ENCODE measurements around the gene WASHC2C.
"Not testable (repeated sequence)": the region's sequence is repeated elsewhere in the genome, so short reads cannot be mapped to it uniquely, and the experiment has no call there.

The WASHC2C gene

GRCh38 chr10:45763037-45763436 is 36.0 kb downstream of the WASHC2C start:
- DNase-seq (ENCODE audit: low read depth, low spot score); H3K27ac ChIP-seq: not testable (repeated sequence)

GRCh38 chr10:45768334-45768733 is 41.3 kb downstream of the WASHC2C start:
- H3K27ac ChIP-seq; DNase-seq (ENCODE audit: low read depth, low spot score): not testable (repeated sequence)

GRCh38 chr10:45771757-45772461 is 44.8 kb downstream of the WASHC2C start:
- DNase-seq (ENCODE audit: low read depth, low spot score); H3K27ac ChIP-seq: not testable (repeated sequence)

- not testable (repeated sequence) for DNase-seq (ENCODE audit: low read depth, low spot score); H3K27ac ChIP-seq
Measured at GRCh38 chr10:45786217-45786616, 59.2 kb downstream of the WASHC2C start.

GRCh38 chr10:45787212-45787741 is 60.2 kb downstream of the WASHC2C start:
- not testable (repeated sequence) for DNase-seq (ENCODE audit: low read depth, low spot score); H3K27ac ChIP-seq

- H3K27ac ChIP-seq; DNase-seq (ENCODE audit: low read depth, low spot score): not testable (repeated sequence)
Measured at GRCh38 chr10:45789991-45790390, 62.9 kb downstream of the WASHC2C start.

- peak; percentile 20 for DNase-seq (ENCODE audit: low read depth, low spot score)
- H3K27ac ChIP-seq, result not testable (repeated sequence)
Measured at GRCh38 chr10:45790694-45791426, 63.8 kb downstream of the WASHC2C start.

GRCh38 chr10:45794761-45795160 is 67.7 kb downstream of the WASHC2C start:
- DNase-seq (ENCODE audit: low read depth, low spot score); H3K27ac ChIP-seq: not testable (repeated sequence)

GRCh38 chr10:45803060-45804010 is 76.3 kb downstream of the WASHC2C start:
- not testable (repeated sequence) for H3K27ac ChIP-seq; DNase-seq (ENCODE audit: low read depth, low spot score)

GRCh38 chr10:45804996-45805395 is 77.9 kb downstream of the WASHC2C start:
- not testable (repeated sequence) for H3K27ac ChIP-seq; DNase-seq (ENCODE audit: low read depth, low spot score)

GRCh38 chr10:45809837-45810236 is 82.8 kb downstream of the WASHC2C start:
- no peak for DNase-seq (ENCODE audit: low read depth, low spot score)
- no peak overlapping the region for H3K27ac ChIP-seq

GRCh38 chr10:45811075-45811474 is 84.0 kb downstream of the WASHC2C start:
- no peak for DNase-seq (ENCODE audit: low read depth, low spot score)

GRCh38 chr10:45812959-45813358 is 85.9 kb downstream of the WASHC2C start:
- not testable (repeated sequence) for H3K27ac ChIP-seq; DNase-seq (ENCODE audit: low read depth, low spot score)

More at GRCh38 chr10:45811075-45811474, 84.0 kb downstream of the WASHC2C start:
- no peak overlapping the region for H3K27ac ChIP-seq

- DNase-seq (ENCODE audit: low read depth, low spot score); H3K27ac ChIP-seq: not testable (repeated sequence)
Measured at GRCh38 chr10:45814146-45814545, 87.1 kb downstream of the WASHC2C start.

- DNase-seq (ENCODE audit: low read depth, low spot score), result no peak
- no peak overlapping the region for H3K27ac ChIP-seq
Measured at GRCh38 chr10:45817130-45817859, 90.2 kb downstream of the WASHC2C start.

- DNase-seq (ENCODE audit: low read depth, low spot score), result no peak
- H3K27ac ChIP-seq, result no peak overlapping the region
Measured at GRCh38 chr10:45817912-45818311, 90.8 kb downstream of the WASHC2C start.

GRCh38 chr10:45819552-45819951 is 92.5 kb downstream of the WASHC2C start:
- no peak overlapping the region for H3K27ac ChIP-seq
- DNase-seq (ENCODE audit: low read depth, low spot score), result no peak

GRCh38 chr10:45820107-45820830 is 93.2 kb downstream of the WASHC2C start:
- DNase-seq (ENCODE audit: low read depth, low spot score); H3K27ac ChIP-seq: not testable (repeated sequence)

GRCh38 chr10:45822918-45823317 is 95.9 kb downstream of the WASHC2C start:
- H3K27ac ChIP-seq; DNase-seq (ENCODE audit: low read depth, low spot score): not testable (repeated sequence)
